GM23338 (cell line): ENCODE results near the gene HORMAD2.

Source experiments
- CTCF ChIP-seq, 2 experiments: fragments of 200-600 bp in 1 of 2; sonication (generic) in 1 of 2; conservative IDR thresholded peaks; 2 replicates each; pipeline versions ENCODE4 v1.5.1 to v1.6.1; 2016 to 2017; ENCODE audit warnings: antibody characterized with exemption in 2 of 2, low read depth in 2 of 2, mild to moderate bottlenecking in 2 of 2, moderate library complexity in 1 of 2
- EZH2 ChIP-seq: fragments of 200-600 bp; sonication (generic); IDR thresholded peaks from one replicate; pipeline ENCODE4 v1.8.0; 2017; ENCODE audit warnings: antibody characterized with exemption, mild to moderate bottlenecking, low read depth; ENCODE audit not compliant: unreplicated experiment
- JUNB ChIP-seq: IDR thresholded peaks from one replicate; pipeline ENCODE4 v1.6.1; 2016; ENCODE audit warnings: antibody characterized with exemption; ENCODE audit not compliant: unreplicated experiment
- POLR2AphosphoS5 ChIP-seq: IDR thresholded peaks from 2 replicates; pipeline ENCODE4 v1.6.1; 2016; ENCODE audit warnings: antibody characterized with exemption, low read depth
- REST ChIP-seq: IDR thresholded peaks from one replicate; pipeline ENCODE4 v1.6.1; 2018; ENCODE audit warnings: antibody characterized with exemption; ENCODE audit not compliant: unreplicated experiment

DNA sequence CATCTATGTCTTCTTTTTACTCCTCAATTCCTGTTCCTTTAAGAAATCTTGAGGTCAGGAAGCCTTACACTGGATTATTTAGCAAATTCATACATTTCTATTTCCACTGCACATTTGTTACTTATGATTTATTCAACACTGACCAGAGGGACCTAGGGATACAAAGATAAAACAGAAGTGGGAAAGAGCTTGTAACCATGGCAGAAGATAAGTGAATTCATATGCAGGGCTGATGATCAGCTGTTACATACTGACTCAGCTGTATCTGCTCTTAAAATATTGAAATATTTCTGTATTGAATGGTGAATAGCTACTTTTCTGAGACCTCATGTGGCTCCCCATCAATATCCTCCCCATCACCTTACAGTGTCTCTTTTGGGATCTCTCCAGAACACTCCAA lies 25.2 kb downstream of the HORMAD2 start:
- TF ChIP-seq CTCF (conservative IDR thresholded peaks at IDR 0.05; ENCODE audit: low read depth in 2 of 2) (no peak), JUNB (no peak), POLR2AphosphoS5 (no peak), REST (no peak), EZH2 (no peak)
